H1 (cell line): ENCODE data around the gene TENT4A.

Source experiments
- CHD2 ChIP-seq: IDR thresholded peaks from 2 replicates; pipeline ENCODE4 v1.6.1; 2012; ENCODE audit warnings: low read length, improper control_type of control experiment
- CTCF ChIP-seq, 3 experiments: IDR thresholded peaks; 1 replicate in 2 of 3; 2 replicates in 1 of 3; pipeline versions ENCODE4 v1.5.1 to v1.6.1; 2011; ENCODE audit warnings: low read length in 3 of 3, mild to moderate bottlenecking in 3 of 3, inconsistent platforms in 2 of 3, low read depth in 1 of 3, moderate library complexity in 1 of 3; ENCODE audit not compliant: insufficient read depth in 1 of 3; ENCODE audit errors: control extremely low read depth in 1 of 3
- HDAC2 ChIP-seq, 2 experiments: fragments of 300-600 bp in 1 of 2; sonication (generic) in 1 of 2; IDR thresholded peaks; 2 replicates each; pipeline ENCODE4 v1.6.1; 2011 to 2012; ENCODE audit warnings: low read depth in 2 of 2, low read length in 2 of 2, mild to moderate bottlenecking in 2 of 2, moderate library complexity in 2 of 2, borderline replicate concordance in 1 of 2, inconsistent platforms in 1 of 2
- JUND ChIP-seq: IDR thresholded peaks from 2 replicates; pipeline ENCODE4 v1.6.1; 2011; ENCODE audit warnings: mild to moderate bottlenecking, improper control_type of control experiment, low read length
- KDM5A ChIP-seq: fragments of 200-600 bp; IDR thresholded peaks from 2 replicates; pipeline ENCODE4 v1.7.1; 2012; ENCODE audit warnings: mild to moderate bottlenecking, low read length, inconsistent platforms, mixed read lengths
- MAX ChIP-seq: IDR thresholded peaks from 2 replicates; pipeline ENCODE4 v1.6.1; 2012; ENCODE audit warnings: inconsistent platforms
- POLR2A ChIP-seq, 2 experiments: IDR thresholded peaks; 1 replicate in 1 of 2; 2 replicates in 1 of 2; pipeline ENCODE4 v1.6.1; 2011; ENCODE audit warnings: low read depth in 2 of 2, low read length in 2 of 2, mild to moderate bottlenecking in 2 of 2; ENCODE audit errors: control extremely low read depth in 1 of 2
- POLR2AphosphoS5 ChIP-seq: IDR thresholded peaks from 2 replicates; pipeline ENCODE4 v1.6.1; 2011; ENCODE audit warnings: low read depth, low read length
- RAD21 ChIP-seq, 2 experiments: IDR thresholded peaks in 1 of 2; conservative IDR thresholded peaks in 1 of 2; 2 replicates each; pipeline ENCODE4 v1.6.1; 2011; ENCODE audit warnings: low read depth in 2 of 2, low read length in 2 of 2, improper control_type of control experiment in 1 of 2, inconsistent platforms in 1 of 2, mild to moderate bottlenecking in 1 of 2, moderate library complexity in 1 of 2
- TF ChIP-seq, protein P1 (sequence below): IDR thresholded peaks from 2 replicates; pipeline ENCODE4 v1.6.1; 2012; ENCODE audit warnings: low read length, inconsistent platforms

- TF ChIP-seq, protein P1, sequence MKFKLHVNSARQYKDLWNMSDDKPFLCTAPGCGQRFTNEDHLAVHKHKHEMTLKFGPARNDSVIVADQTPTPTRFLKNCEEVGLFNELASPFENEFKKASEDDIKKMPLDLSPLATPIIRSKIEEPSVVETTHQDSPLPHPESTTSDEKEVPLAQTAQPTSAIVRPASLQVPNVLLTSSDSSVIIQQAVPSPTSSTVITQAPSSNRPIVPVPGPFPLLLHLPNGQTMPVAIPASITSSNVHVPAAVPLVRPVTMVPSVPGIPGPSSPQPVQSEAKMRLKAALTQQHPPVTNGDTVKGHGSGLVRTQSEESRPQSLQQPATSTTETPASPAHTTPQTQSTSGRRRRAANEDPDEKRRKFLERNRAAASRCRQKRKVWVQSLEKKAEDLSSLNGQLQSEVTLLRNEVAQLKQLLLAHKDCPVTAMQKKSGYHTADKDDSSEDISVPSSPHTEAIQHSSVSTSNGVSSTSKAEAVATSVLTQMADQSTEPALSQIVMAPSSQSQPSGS, result no peak
- TF ChIP-seq CTCF (IDR thresholded peaks at IDR 0.05; ENCODE audit: control extremely low read depth in 1 of 3, insufficient read depth in 1 of 3, low read depth in 1 of 3, low read length in 3 of 3), result no peak
- TF ChIP-seq MAX, result no peak
- TF ChIP-seq JUND, result no peak
- TF ChIP-seq POLR2AphosphoS5, result no peak
- TF ChIP-seq POLR2A (IDR thresholded peaks at IDR 0.05; ENCODE audit: control extremely low read depth in 1 of 2, low read depth in 2 of 2, low read length in 2 of 2), result no peak
- no peak for TF ChIP-seq KDM5A
- no peak for TF ChIP-seq RAD21 (IDR thresholded peaks at IDR 0.05 in 1 of 2, conservative IDR thresholded peaks at IDR 0.05 in 1 of 2; ENCODE audit: low read depth in 2 of 2, low read length in 2 of 2)
- no peak for TF ChIP-seq CHD2
- no peak for TF ChIP-seq HDAC2 (IDR thresholded peaks at IDR 0.05; ENCODE audit: borderline replicate concordance in 1 of 2, low read depth in 2 of 2, low read length in 2 of 2)
Measured at GRCh38 chr5:6755519-6755918, 42.3 kb downstream of the TENT4A start.
